Kidney glomerular epithelial cell (primary cell): ENCODE measurements around the gene MEGF6.

Source experiments
- DNase-seq: peaks from one replicate; lab custom pipeline; 2025; lab: John Stamatoyannopoulos, UW

MEGF6 gene

GRCh38 chr1:3519301-3519885 lies 91.9 kb downstream of the MEGF6 start:
- DNase-seq, result no peak

- no peak for DNase-seq
Observed at GRCh38 chr1:3518756-3519155, 92.6 kb downstream of the MEGF6 start.

GRCh38 chr1:3518256-3518655 lies 93.1 kb downstream of the MEGF6 start:
- no peak for DNase-seq

- no peak for DNase-seq
Observed at GRCh38 chr1:3516911-3517675, 94.2 kb downstream of the MEGF6 start.

GRCh38 chr1:3516481-3516869 lies 94.8 kb downstream of the MEGF6 start:
- DNase-seq, result no peak

GRCh38 chr1:3515774-3516480 lies 95.4 kb downstream of the MEGF6 start:
- DNase-seq, result no peak

- no peak for DNase-seq
Observed at GRCh38 chr1:3515272-3515671, 96.0 kb downstream of the MEGF6 start.

- DNase-seq, result no peak
Observed at GRCh38 chr1:3514404-3514803, 96.9 kb downstream of the MEGF6 start.

- no peak for DNase-seq
Observed at GRCh38 chr1:3511856-3512255, 99.5 kb downstream of the MEGF6 start.

GRCh38 chr1:3511306-3511705 lies 100.0 kb downstream of the MEGF6 start:
- no peak for DNase-seq

GRCh38 chr1:3510956-3511250 lies 100.4 kb downstream of the MEGF6 start:
- DNase-seq, result no peak

GRCh38 chr1:3510136-3510955 lies 101.0 kb downstream of the MEGF6 start:
- no peak for DNase-seq

GRCh38 chr1:3509721-3510120 lies 101.6 kb downstream of the MEGF6 start:
- no peak for DNase-seq

GRCh38 chr1:3508757-3509415 lies 102.4 kb downstream of the MEGF6 start:
- DNase-seq, result no peak

GRCh38 chr1:3507636-3508275 lies 103.6 kb downstream of the MEGF6 start:
- no peak for DNase-seq

GRCh38 chr1:3506943-3507342 lies 104.4 kb downstream of the MEGF6 start:
- no peak for DNase-seq

GRCh38 chr1:3506041-3506440 lies 105.3 kb downstream of the MEGF6 start:
- DNase-seq, result no peak

GRCh38 chr1:3505161-3505560 lies 106.1 kb downstream of the MEGF6 start:
- DNase-seq, result no peak

- no peak for DNase-seq
Observed at GRCh38 chr1:3504822-3505153, 106.5 kb downstream of the MEGF6 start.

GRCh38 chr1:3504151-3504821 lies 107.0 kb downstream of the MEGF6 start:
- peak; percentile 19 for DNase-seq

GRCh38 chr1:3503525-3503886 lies 107.8 kb downstream of the MEGF6 start:
- DNase-seq, result no peak
